Retina (tissue), 1 donor: ENCODE measurements around the gene TRAPPC14.

ENCODE experiments used
- DNase-seq: peaks from one replicate; pipeline ENCODE4 v3.0.0-alpha.2; 2016

TRAPPC14 gene

DNA sequence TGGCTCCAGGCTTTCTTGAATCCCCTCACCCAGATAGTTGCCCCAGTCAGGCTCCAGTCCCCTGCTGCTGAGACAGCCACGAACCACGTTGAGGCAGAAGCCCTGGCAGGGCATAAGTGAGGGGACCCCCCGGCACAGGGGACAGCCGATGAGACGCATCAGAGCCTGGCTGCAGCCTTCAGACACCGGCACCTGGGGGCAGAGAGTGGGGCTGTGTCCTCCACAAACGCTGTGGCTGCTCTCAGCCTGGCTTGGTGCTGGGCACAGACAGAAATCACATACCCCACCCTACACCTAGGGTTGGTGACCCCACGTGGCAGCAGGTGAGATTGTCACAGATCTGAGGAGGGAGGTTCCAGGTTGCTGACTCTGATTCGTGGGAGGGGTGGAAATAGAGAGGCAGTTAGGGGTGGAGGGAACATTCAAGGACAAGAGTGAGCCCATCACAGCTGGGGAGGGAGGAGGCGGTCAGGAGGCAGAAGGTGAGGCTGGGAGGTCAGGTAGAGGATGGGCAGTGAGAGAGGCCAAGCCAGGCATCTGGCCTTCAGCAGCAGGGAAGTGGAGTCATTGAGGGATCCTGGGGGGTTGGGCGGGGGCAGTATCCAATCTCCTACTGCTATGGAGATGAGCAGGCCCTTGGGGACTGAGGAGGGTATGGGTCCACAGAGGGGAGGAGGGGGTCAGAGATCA is 15.4 kb upstream of the TRAPPC14 start:
- no peak for DNase-seq

GRCh38 chr7:100171840-100172239 is 13.3 kb upstream of the TRAPPC14 start:
- peak; percentile 14 for DNase-seq

- peak; percentile 56 for DNase-seq
Observed at GRCh38 chr7:100171087-100171681, 12.7 kb upstream of the TRAPPC14 start.

DNA sequence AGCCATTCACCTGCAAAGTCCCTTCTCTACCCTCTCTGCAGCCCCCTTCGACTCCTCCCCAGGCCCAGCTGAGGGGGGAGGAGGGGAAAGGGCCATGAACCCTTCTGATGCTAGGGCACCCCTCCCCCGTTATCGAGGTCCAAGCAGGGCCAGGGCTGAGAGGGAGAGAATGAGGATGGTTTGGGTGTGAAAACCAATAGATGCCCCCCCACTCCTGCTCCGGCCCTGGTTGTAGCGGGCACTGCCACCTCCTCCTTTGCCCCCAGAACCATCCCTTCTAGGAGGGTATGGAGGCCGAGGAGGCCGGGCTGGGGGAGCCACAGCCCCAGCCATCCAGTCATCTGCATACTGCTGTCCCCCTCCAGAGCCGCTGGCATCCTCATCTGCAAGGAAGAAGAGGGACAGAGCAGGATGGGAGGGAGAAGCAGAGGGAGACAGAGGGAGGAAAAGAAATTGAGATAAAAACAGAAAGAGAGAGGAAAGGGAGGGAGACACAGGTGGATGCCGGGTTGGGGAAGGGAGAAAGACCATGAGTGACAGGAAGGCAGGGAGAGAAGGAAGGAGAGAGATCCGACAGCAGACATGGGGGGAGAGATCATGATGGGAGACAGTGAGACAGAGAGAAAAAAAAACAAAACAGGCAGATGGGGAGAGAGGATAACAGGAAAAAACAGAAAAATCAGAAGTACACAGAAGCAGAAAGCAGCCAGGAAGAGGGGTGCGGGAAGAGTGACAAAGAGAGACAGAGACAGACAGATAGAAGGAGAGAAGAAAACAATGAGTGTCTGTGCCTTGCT is 11.8 kb upstream of the TRAPPC14 start:
- DNase-seq = no peak

DNA sequence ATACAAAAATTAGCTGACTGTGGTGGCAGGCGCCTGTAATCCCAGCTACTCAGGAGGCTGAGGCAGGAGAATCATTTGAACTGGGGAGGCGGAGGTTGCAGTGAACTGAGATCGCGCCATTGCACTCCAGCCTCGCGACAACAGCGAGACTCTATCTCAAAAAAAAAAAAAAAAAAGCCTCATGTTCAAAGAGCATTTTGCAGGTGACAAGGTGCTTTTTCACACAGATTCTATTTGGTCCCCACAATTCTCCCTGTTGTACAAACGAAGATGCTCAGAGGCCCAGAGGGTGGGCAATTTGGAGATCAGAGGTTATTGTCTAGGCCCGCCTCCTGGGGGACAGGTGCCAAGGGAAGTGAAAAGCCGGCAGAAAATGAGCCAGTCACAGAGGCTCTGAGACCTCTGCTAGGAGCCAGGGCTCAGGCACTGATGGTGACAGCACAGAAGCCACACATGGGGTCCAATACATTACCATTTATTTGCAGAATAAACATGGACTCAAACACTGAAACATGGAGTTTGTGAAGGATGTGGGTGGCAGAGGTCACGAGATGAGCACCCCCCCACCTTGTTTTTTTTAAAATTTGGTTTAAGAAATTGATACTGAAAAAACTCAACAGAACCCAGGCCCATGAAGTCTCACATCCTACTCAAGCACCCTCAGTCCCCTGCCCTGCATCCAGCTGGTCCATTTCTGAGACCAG is 10.8 kb upstream of the TRAPPC14 start:
- no peak for DNase-seq

DNA sequence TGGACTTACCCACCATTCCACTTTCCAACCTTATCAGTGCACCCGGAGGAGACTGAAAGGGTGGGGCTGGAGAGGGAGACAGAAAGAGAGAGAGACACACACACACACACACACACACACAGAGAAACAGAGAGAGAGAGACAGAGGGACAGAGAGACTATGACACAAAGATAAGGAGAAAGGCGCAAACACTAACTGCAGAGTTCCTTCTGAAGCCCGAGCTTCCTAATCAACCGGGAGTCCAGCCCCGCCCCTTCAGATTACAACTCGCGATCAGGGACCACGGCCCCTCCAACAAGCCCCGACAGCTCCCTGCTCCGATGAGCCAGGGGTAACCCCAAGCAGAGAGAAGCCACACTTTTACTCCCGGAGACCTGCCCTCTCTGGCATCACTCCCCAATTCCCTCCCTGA is 9.4 kb upstream of the TRAPPC14 start:
- DNase-seq = no peak

DNA sequence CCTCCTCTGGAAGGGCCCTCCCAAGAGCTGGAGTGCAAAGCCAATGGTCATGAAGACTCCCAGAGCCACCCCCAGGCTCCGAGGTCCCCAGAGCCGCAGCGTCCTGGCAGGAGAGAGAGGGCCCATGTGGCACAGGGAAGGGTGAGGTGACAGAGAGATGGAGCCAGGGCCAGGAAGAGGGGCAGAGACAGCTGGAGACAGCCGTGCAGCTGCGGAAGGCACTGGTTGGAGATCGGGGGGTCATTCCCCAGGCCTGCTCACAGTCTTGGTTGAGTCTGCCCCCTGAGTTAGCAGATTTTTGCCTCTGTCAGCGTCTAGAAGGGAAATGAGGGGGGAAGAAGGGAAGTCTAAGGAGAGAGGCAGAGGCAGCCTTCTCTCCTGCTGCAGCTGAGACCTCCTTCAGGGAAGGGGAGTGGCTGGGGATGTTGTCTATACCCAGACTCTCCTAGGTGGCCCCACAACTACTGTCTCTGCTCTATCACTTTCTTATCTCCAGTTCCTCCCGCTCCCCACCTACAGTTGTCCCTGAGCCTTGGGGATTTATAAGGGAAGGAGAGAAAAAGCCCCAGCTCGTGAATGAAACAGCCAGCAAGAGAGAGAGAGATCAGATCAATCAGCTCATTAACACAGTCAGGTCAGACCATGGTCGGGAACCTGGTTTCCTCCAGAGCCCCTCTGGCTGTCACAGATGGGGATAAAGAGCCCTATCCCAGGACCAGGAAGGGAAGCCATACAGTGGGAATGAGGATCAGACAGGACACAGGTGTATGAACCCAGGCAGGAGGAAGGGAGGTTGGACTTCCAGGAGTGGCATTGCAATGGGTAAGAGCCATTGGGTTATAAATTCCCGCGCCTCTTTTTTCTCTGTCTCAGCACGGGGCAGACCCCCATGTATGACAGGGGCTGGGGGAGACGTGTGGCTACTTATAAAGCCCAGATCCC is 8.7 kb upstream of the TRAPPC14 start:
- peak; percentile 34 for DNase-seq

DNA sequence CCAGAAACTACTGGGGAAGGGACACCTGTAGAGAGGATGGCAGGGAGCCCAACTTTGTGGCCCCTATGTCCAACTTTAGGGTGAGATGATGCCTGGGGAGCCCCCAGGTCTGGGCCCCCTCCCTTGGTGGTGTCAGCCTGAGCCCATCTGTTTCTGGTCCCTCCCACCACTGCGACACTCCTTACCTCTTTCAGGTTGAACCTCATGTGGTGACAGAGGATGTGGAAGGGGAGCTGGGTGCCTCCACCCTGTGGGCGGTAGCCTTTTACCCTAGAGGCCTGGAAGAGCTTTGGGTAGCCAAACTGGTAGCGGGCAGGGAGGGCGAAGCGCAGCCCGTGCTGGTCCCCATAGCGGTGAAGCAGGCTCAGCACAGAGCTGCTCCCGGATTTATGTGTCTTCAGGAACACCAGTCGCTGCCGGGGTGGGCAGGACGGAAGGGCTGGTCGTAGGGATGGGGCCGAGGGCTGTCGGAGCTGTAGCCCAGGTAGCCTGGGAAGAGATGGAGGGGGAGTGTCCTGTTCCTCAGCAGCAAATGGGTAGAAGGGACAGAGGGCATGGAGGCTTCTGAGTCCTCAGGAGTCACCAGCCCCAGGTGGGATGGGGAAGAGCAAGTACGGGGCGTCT is 7.9 kb upstream of the TRAPPC14 start:
- DNase-seq = no peak

GRCh38 chr7:100163871-100164270 is 5.3 kb upstream of the TRAPPC14 start:
- no peak for DNase-seq

- DNase-seq = no peak
Observed at GRCh38 chr7:100163006-100163531, 4.5 kb upstream of the TRAPPC14 start.

- DNase-seq = no peak
Observed at GRCh38 chr7:100160067-100160466, 1.5 kb upstream of the TRAPPC14 start.

DNA sequence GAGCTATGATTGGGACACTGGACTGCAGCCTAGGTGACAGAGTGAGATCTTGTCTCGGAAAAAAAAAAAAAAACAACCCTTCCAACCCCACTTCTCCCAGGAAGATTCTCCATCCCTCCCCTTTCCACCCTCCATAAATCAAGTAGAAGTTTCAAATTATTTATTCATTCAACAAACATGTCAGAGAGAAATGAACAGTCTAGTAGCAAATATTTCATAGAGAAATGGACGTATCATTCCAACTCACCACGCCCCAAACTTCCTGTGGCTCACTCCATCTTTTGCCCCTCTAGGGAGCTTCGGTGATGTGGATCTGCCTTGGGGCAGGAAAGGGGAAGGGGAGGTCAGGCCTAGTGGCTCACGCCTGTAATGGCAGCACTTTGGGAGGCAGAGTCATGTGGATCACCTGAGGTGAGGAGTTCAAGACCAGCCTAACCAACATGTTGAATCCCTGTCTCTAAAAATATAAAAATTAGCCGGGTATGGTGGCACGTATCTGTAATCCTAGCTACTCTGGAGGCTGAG is 638 bp upstream of the TRAPPC14 start:
- DNase-seq = no peak

DNA sequence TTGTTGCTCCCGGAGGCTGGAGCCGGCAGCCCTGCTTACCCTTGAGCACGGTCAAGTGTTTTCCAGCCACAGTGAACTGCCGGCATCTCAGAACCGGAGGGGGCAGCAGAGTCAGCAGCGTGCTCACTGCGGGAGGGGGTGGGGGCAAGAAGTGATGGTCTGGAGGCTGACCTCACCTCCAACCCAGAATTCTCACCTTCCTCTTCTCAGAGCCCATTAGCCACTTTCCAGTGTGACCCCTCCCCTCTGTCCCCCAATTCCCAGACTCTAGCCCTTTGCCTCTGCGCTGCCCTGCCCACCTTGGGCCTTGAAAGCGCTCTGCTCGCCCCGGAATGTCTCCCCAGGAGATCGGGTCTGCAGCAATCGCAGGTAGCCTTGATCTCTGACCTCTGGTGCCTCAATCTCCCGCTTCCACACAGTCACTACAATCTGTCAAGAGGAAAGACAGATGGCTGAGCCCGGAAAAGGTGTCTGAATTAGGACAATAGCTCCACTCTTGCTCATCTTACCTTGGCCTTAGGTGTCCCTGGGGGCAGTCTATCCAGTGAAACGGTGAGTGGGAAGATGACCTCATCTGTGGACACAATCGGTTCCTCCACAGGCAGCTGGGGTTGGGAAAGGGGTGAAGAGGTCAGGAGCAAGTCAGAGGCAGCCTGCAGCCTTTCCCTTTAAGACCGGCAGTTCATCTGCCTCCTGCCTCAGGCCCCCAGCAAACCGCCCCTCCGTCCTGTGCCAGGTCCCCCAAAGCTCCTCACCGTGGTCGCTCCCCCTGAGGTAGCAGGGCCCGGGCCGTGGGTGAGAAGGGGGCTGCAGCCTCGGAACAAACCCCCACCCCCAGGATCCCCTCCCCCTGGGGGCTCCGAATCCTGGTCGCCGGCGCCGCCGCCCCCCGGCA is 942 bp downstream of the TRAPPC14 start:
- DNase-seq = peak; percentile 11

GRCh38 chr7:100157069-100157333 is 1.5 kb downstream of the TRAPPC14 start:
- DNase-seq = no peak

- no peak for DNase-seq
Observed at GRCh38 chr7:100156331-100157068, 2.0 kb downstream of the TRAPPC14 start.

- DNase-seq = no peak
Observed at GRCh38 chr7:100155553-100156317, 2.8 kb downstream of the TRAPPC14 start.

DNA sequence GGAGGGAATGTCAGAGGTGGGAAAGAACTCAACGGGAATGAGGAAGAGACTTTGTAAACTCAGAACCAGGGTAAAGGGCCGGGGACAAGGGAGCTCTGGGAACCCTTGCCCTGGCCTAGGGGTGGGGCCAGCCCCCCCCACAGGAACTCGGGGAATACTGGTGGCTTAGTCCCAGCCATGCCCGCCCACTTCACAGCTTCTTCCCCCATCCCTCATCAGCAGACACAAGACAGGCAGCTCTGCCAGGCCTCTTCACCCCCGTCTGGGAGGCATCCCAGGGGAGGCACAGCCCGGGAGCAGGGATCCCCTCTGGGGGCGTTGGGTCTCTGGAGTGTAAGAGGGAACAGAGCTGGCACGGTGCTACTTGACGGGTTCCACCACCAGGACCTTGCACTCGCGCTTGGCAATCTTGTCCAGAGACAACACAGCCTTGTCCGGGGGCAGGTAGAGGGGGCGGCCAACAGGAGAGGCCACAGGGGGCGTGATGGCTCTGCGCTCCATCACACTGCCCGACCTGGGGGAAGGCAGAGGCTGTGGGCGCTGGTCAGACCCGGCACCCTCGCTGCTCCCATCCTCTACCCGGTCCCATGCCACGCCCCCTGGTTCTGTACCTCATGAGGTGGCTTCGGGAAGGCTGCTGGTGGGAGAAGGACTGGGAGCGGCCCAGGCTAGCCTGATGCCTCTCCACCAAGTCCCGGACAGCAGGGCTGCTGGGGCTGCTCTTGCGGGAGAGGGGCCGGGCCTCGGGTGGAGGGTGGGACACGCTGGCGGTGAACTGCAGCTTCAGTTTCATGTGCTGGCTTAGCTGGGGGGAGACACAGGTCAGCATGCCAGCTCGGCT is 3.7 kb downstream of the TRAPPC14 start:
- DNase-seq = no peak
